H9 (cell line): ENCODE results near the gene TNIP3. TPM values are rescaled to one million over a fixed set of nuclear protein-coding genes. Genes with fewer than 3 reads are reported as not detected.

Experiments used
- DNase-seq: peaks from one replicate; pipeline ENCODE4 v3.0.0-alpha.2; 2017
- H2AFZ ChIP-seq: one replicate; pipeline ENCODE4 v1.6.1; 2013; ENCODE audit warnings: mild to moderate bottlenecking, low read length, control low read depth, moderate library complexity
- H2AK5ac ChIP-seq: 2 replicates; pipeline ENCODE4 v1.6.1; 2013; ENCODE audit warnings: low read length, control low read depth, mixed read lengths; ENCODE audit not compliant: insufficient read length
- H2BK120ac ChIP-seq: one replicate; pipeline ENCODE4 v1.6.1; 2013; ENCODE audit warnings: low read depth, mild to moderate bottlenecking, low read length, control low read depth, inconsistent platforms; ENCODE audit not compliant: poor library complexity, severe bottlenecking
- H2BK12ac ChIP-seq: 2 replicates; pipeline ENCODE4 v1.6.1; 2013; ENCODE audit warnings: low read length, control low read depth, mixed read lengths, low read depth; ENCODE audit not compliant: insufficient read length
- H2BK15ac ChIP-seq: 2 replicates; pipeline ENCODE4 v1.6.1; 2013; ENCODE audit warnings: low read depth, low read length, control low read depth
- H2BK20ac ChIP-seq: one replicate; pipeline ENCODE4 v1.6.1; 2013; ENCODE audit warnings: low read depth, mild to moderate bottlenecking, low read length, control low read depth, inconsistent platforms; ENCODE audit not compliant: poor library complexity, severe bottlenecking
- H2BK5ac ChIP-seq: 2 replicates; pipeline ENCODE4 v1.6.1; 2013; ENCODE audit warnings: low read length, control low read depth, mixed read lengths; ENCODE audit not compliant: insufficient read length
- H3K14ac ChIP-seq: 2 replicates; pipeline ENCODE4 v1.6.1; 2013; ENCODE audit warnings: low read length, control low read depth; ENCODE audit not compliant: insufficient read depth
- H3K18ac ChIP-seq: 2 replicates; pipeline ENCODE4 v1.6.1; 2013; ENCODE audit warnings: low read depth, mild to moderate bottlenecking, mixed read lengths, low read length, control low read depth; ENCODE audit not compliant: insufficient read length
- H3K23ac ChIP-seq: 2 replicates; pipeline ENCODE4 v1.6.1; 2013; ENCODE audit warnings: low read length, control low read depth, mixed read lengths, low read depth; ENCODE audit not compliant: insufficient read length
- H3K23me2 ChIP-seq: 2 replicates; pipeline ENCODE4 v1.6.1; 2013; ENCODE audit warnings: low read depth, mild to moderate bottlenecking, mixed read lengths, low read length, control low read depth; ENCODE audit not compliant: insufficient read length, poor library complexity, severe bottlenecking
- H3K27ac ChIP-seq: 2 replicates; pipeline ENCODE4 v1.5.1; 2013; ENCODE audit warnings: low read length, control low read depth, mixed read lengths, low read depth; ENCODE audit not compliant: insufficient read length
- H3K27me3 ChIP-seq: 2 replicates; pipeline ENCODE4 v1.6.1; 2013; ENCODE audit warnings: low read length, control low read depth, inconsistent platforms; ENCODE audit not compliant: insufficient read depth
- H3K4ac ChIP-seq: 2 replicates; pipeline ENCODE4 v1.6.1; 2013; ENCODE audit warnings: low read depth, mild to moderate bottlenecking, control low read depth, inconsistent platforms, low read length, moderate library complexity
- H3K4me1 ChIP-seq: 2 replicates; pipeline ENCODE4 v1.6.1; 2013; ENCODE audit warnings: low read length, control low read depth, inconsistent platforms; ENCODE audit not compliant: insufficient read depth
- H3K4me2 ChIP-seq: 2 replicates; pipeline ENCODE4 v1.6.1; 2013; ENCODE audit warnings: low read length, control low read depth, mixed read lengths; ENCODE audit not compliant: insufficient read length, insufficient read depth
- H3K56ac ChIP-seq: 2 replicates; pipeline ENCODE4 v1.6.1; 2013; ENCODE audit warnings: low read depth, mild to moderate bottlenecking, mixed read lengths, low read length, control low read depth; ENCODE audit not compliant: insufficient read length
- H3K79me1 ChIP-seq: 2 replicates; pipeline ENCODE4 v1.6.1; 2013; ENCODE audit warnings: low read depth, mild to moderate bottlenecking, moderate library complexity, low read length, control low read depth, inconsistent platforms; ENCODE audit not compliant: insufficient read depth, poor library complexity, severe bottlenecking
- H3K79me2 ChIP-seq: 2 replicates; pipeline ENCODE4 v1.6.1; 2013; ENCODE audit warnings: low read length, control low read depth, inconsistent platforms; ENCODE audit not compliant: insufficient read depth
- H3K9ac ChIP-seq: 2 replicates; pipeline ENCODE4 v1.6.1; 2013; ENCODE audit warnings: low read length, control low read depth, mixed read lengths; ENCODE audit not compliant: insufficient read length; ENCODE audit errors: extremely low read depth
- H3K9me3 ChIP-seq: one replicate; pipeline ENCODE4 v1.6.1; 2013; ENCODE audit warnings: low read depth, low read length, inconsistent platforms; ENCODE audit not compliant: control insufficient read depth
- H3T11ph ChIP-seq: one replicate; pipeline ENCODE4 v1.6.1; 2013; ENCODE audit warnings: mild to moderate bottlenecking, low read length, control low read depth, inconsistent platforms
- H4K20me1 ChIP-seq: one replicate; pipeline ENCODE4 v1.6.1; 2013; ENCODE audit not compliant: control insufficient read depth, insufficient read length, insufficient read depth
- H4K5ac ChIP-seq: 2 replicates; pipeline ENCODE4 v1.6.1; 2013; ENCODE audit warnings: low read depth, mild to moderate bottlenecking, mixed read lengths, low read length, control low read depth; ENCODE audit not compliant: insufficient read length
- H4K8ac ChIP-seq: replicated peaks from 2 replicates; pipeline ENCODE4 v1.6.1; 2013; ENCODE audit warnings: low read length, control low read depth, mixed read lengths, low read depth; ENCODE audit not compliant: insufficient read length
- H4K91ac ChIP-seq: 2 replicates; pipeline ENCODE4 v1.6.1; 2013; ENCODE audit warnings: low read depth, mild to moderate bottlenecking, moderate library complexity, mixed read lengths, low read length, control low read depth; ENCODE audit not compliant: insufficient read length
- H3K27ac Mint-ChIP-seq, 3 experiments: 2 replicates in 2 of 3; 3 replicates in 1 of 3; pipeline ENCODE4 v1.8.0; 2020 to 2021; ENCODE audit warnings: mixed read lengths in 3 of 3, mild to moderate bottlenecking in 1 of 3, moderate library complexity in 1 of 3
- H3K27me3 Mint-ChIP-seq: 2 replicates; pipeline ENCODE4 v1.8.0; 2021; ENCODE audit warnings: low read depth, mild to moderate bottlenecking, moderate library complexity, mixed read lengths
- H3K36me3 Mint-ChIP-seq, 3 experiments: 2 replicates in 2 of 3; 3 replicates in 1 of 3; pipeline ENCODE4 v1.8.0; 2020 to 2021; ENCODE audit warnings: low read depth in 3 of 3, mixed read lengths in 3 of 3; ENCODE audit not compliant: insufficient read depth in 1 of 3
- H3K4me1 Mint-ChIP-seq, 2 experiments: 2 replicates each; pipeline ENCODE4 v1.8.0; 2020; ENCODE audit warnings: mixed read lengths in 2 of 2
- H3K4me3 Mint-ChIP-seq, 2 experiments: 2 replicates in 1 of 2; 3 replicates in 1 of 2; pipeline ENCODE4 v1.8.0; 2020 to 2021; ENCODE audit warnings: mild to moderate bottlenecking in 2 of 2, mixed read lengths in 2 of 2, moderate library complexity in 1 of 2
- H3K9me3 Mint-ChIP-seq, 2 experiments: 2 replicates in 1 of 2; 3 replicates in 1 of 2; pipeline ENCODE4 v1.8.0; 2020; ENCODE audit warnings: mild to moderate bottlenecking in 2 of 2, mixed read lengths in 2 of 2, moderate library complexity in 1 of 2
- WGBS: extraction: QIAGEN DNeasy Blood & Tissue Kit; methylation state at CpG from one replicate; pipeline ENCODE4 v1.1.7; 2013; ENCODE audit warnings: missing lambda C conversion rate, low lambda C conversion rate, mixed read lengths; ENCODE audit not compliant: insufficient read length; ENCODE audit errors: extremely low coverage; 5-methylcytosine and 5-hydroxymethylcytosine counted together
- total RNA-seq: library from RNA; stranded (reverse); gene quantifications from 2 replicates; pipeline ENCODE4 v1.2.1, GENCODE V29; 2021
- TF ChIP-seq, protein P1 (sequence below): fragments of 200-600 bp; sonication (generic); conservative IDR thresholded peaks from 3 replicates; pipeline ENCODE4 v1.8.0; 2021; ENCODE audit warnings: antibody characterized with exemption, mild to moderate bottlenecking

TNIP3 gene
- total RNA-seq, 1 experiment from 2014 or later, result not detected

DNA sequence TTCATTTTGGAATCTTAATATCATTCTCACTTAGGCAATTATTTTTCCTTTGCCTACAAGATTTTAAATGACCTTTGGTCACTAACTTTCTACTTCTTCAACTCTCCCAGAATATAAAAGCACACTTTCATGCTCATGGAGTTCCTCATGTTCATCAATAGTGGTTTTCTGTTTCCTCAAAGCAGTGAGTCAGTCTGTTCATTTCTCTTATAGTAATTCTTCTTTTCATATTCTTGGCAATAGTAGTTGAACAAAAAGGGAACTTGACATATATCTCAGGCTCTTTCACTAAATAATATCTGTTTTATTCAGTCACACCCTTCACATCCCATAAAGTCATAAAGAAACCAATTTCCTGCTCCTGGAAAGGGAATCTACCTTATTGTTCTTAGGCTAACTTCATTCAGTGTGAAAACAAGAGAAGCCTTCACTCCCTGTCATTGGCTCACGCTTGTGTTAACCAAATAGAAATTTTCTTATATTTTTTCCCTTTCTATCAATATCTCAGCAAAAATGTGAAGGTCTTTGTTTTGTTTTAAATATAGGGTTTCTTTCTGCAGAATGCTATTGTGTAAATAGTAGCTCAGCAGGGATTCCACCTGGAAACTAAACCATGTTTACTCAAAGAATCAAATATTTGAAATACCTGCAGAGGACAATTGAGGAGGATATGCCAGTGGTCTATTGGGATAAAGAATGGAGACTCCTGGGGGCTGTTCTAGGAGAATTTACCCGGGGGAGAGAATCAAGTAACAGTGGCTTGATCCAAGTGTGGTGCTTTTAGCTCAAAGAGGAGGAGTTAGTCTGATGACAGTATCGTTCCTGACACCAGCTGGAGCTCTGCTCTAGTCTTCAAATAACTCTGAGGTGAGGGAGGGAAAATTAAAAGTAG is 13.4 kb upstream of the TNIP3 start:
- Mint-ChIP-seq H3K27ac (peak overlapping the region; percentile 27 to 65 (median 57); a peak in 5 of 7 replicates), H3K4me1 (peaks cover 19 to 22% of the 10 kb centered on the region in 2 experiments), H3K9me3 (peaks cover 0 to 3% of the 10 kb centered on the region in 2 experiments; a peak in 2 of 5 replicates), H3K36me3 (peaks cover 0 to 4% (median 2%) of the 10 kb centered on the region in 3 experiments; a peak in 2 of 7 replicates), H3K27me3 (no peaks in the 10 kb centered on the region), H3K4me3 (no peak overlapping the region)
- Histone ChIP-seq H2BK12ac (no peak overlapping the region), H3K23ac (no peak overlapping the region), H4K5ac (no peak overlapping the region), H2AFZ (no peak overlapping the region), H2BK120ac (no peak overlapping the region), H3T11ph (no peak overlapping the region), H3K23me2 (no peaks in the 10 kb centered on the region), H4K91ac (no peak overlapping the region), H3K56ac (no peak overlapping the region), H3K27ac (no peak overlapping the region), H2BK5ac (no peak overlapping the region), H3K4me1 (no peaks in the 10 kb centered on the region; the same call in 1 of the 2 replicates), H4K8ac (no peak overlapping the region), H3K9me3 (no peaks in the 10 kb centered on the region), H3K9ac (no peak overlapping the region), H3K4me2 (no peak overlapping the region), H4K20me1 (no peaks in the 10 kb centered on the region), H3K79me1 (no peaks in the 10 kb centered on the region), H3K14ac (no peak overlapping the region), H2AK5ac (no peak overlapping the region), H2BK15ac (no peak overlapping the region), H3K4ac (no peak overlapping the region), H3K18ac (no peak overlapping the region), H2BK20ac (no peak overlapping the region), H3K27me3 (no peaks in the 10 kb centered on the region), H3K79me2 (no peaks in the 10 kb centered on the region)
- DNase-seq, result no peak
- TF ChIP-seq, protein P1, sequence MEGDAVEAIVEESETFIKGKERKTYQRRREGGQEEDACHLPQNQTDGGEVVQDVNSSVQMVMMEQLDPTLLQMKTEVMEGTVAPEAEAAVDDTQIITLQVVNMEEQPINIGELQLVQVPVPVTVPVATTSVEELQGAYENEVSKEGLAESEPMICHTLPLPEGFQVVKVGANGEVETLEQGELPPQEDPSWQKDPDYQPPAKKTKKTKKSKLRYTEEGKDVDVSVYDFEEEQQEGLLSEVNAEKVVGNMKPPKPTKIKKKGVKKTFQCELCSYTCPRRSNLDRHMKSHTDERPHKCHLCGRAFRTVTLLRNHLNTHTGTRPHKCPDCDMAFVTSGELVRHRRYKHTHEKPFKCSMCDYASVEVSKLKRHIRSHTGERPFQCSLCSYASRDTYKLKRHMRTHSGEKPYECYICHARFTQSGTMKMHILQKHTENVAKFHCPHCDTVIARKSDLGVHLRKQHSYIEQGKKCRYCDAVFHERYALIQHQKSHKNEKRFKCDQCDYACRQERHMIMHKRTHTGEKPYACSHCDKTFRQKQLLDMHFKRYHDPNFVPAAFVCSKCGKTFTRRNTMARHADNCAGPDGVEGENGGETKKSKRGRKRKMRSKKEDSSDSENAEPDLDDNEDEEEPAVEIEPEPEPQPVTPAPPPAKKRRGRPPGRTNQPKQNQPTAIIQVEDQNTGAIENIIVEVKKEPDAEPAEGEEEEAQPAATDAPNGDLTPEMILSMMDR, result no peak
- no CpG with 5 or more reads among the region's 3 CpGs for WGBS
